ENCODE results near the gene SLCO3A1.

Gene SLCO3A1

GRCh38 chr15:91916051-91916450 is 62.5 kb downstream of the SLCO3A1 start:
- no peak for DNase-seq

DNA sequence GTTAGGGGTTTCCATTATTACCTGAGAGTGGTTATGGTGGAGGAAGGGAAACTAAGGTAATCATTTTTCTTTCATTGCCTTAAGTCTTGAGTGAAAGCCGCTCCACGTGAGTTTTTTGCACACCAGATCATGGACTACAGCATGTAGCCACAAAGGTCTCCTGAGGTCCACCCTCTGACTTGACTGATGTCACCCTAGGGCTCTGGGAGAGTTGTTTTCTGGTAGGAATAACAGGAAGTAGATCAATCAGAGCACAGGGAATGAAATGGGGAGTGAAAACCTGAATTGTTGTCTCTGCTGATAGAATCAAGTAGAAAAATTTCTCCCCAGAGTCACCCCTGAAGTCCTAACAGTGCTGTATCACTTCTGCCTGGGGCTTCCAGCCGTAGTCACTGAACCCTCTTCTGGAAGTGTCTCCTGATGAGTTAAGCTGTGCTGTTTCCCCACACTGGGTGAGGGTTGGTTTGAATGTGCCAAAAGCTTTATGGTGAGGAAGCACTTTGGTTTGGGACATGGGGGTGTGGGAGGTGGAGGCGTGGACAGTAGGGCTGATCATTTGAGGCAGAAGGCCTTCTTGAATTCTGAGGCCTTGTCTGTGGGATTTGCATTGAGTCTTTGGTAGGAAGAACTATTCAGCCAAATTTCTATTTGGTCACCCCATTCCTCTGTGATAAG is 64.3 kb downstream of the SLCO3A1 start:
- DNase-seq: no peak

- no peak for DNase-seq
Measured at GRCh38 chr15:91919014-91919534, 65.6 kb downstream of the SLCO3A1 start.

GRCh38 chr15:91921188-91921842 is 67.8 kb downstream of the SLCO3A1 start:
- no peak for DNase-seq

DNA sequence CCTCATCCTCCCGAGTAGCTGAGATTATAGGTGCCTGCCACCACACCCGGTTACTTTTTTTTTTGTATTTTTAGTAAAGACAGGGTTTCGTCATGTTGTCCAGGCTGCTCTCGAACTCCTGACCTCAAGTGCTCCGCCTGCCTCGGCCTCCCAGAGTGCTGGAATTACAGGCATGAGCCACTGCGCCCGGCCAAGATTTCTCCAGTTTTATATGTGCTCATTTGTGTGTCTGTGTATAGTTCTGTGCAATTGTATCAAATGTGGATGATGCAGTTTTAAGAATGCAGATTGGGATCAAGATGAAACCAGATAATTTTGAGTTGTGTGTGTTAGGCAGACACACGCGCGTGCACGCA is 68.3 kb downstream of the SLCO3A1 start:
- DNase-seq: no peak

GRCh38 chr15:91922646-91923547 is 69.4 kb downstream of the SLCO3A1 start:
- no peak for DNase-seq

DNA sequence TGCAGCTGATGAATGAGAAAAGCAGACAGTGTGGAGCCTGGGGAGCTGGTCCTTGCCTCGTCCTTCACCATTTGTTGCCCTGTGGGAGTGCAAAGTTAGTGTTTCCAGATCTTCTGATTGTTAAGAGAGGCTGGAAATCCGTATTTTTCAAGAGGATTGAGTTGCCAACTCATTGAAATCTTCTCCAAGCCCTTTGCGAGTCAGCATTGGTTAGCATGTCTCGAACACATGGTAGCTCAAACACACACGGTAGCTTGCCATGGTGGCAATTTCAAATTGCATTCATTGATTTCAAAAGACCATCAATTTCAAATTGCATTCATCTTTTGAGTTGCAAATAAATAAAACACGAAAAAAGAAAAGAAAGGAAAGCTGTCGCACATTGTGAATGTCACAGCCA is 70.7 kb downstream of the SLCO3A1 start:
- DNase-seq: no peak

- no peak for DNase-seq
Measured at GRCh38 chr15:91924837-91925495, 71.5 kb downstream of the SLCO3A1 start.

GRCh38 chr15:91925794-91926193 is 72.3 kb downstream of the SLCO3A1 start:
- no peak for DNase-seq

DNA sequence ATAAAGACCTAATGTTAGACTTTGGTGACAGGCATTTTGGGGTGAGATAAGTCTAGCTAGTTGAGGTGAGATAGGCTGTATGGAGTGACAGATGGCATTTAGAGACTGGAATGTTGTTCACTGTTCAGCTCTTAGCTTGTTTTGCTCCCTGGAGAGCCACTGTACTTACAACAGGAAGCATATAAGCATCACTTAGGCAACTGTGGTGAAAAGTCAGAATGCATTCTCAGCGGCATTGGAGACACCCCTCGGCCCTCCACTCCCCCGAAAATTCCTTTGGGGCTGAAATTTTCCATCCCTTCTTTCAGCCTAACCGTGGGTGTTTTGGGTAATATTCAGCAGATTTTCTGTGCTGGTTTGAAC is 73.4 kb downstream of the SLCO3A1 start:
- no peak for DNase-seq

- no peak for DNase-seq
Measured at GRCh38 chr15:91927585-91927984, 74.1 kb downstream of the SLCO3A1 start.

GRCh38 chr15:91928675-91929074 is 75.2 kb downstream of the SLCO3A1 start:
- DNase-seq: no peak

DNA sequence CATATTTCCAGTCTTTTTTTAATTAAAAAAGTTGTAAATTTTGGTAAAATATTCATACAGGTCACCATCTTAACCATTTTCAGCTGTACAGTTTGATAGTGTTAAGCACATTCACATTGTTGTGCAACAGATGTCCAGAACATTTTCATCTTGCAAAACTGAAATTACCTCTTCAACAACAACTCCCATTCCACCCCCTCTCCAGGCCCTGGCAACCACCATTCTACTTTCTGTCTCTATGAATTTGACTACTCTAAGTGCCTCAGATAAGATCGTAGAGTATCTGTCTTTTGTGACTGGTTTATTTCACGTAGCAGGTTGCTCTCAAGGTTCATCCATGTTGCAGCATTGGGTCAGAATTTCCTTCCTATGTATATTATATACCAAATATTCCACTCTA is 76.0 kb downstream of the SLCO3A1 start:
- no peak for DNase-seq

DNA sequence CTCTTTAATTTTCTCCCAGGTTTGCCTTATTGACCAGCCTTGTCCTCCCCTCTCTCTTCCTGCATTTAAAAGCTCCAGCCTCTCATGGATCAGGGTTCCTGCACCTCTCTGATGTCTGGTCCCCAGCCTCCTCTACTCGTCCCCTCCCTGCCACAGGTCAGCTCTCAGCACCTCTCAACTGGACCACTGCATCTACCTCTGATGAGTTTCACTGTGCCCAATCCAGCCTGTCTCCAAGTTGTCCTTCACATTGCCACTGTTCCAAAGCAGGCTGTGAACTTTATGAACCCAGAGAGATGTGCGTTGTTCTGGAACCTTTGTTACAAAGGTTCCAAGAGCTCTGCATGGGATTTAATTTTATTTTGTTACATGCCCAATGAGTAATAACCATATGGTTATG is 76.6 kb downstream of the SLCO3A1 start:
- DNase-seq: no peak

DNA sequence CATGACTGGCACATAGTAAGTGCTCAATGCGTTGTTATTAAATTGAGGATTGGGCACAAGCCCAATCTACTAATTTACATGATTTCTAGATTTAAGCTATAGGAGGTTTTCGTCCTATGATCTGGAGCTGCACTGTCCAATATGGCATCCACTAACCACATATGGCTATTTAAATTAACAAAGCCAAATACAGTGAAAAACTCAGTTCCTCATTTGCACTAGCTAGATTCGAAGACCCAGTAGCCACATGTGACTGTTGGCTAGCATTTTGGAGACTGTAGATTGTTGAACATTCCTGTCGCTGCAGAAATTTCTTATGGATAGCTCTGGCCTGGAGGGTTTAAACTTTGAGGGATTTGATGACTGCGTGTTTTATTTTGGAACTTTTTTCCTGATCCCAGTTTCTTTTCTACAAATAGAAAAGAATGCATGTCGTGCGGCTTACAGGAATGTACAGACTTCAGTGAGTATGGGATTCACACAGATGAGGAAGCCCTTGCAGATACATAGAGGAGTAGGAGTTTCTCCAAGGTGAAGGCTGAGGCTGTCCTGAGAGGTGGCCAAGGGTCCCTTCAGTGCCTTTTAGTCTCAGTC is 82.8 kb downstream of the SLCO3A1 start:
- no peak for DNase-seq

GRCh38 chr15:91936927-91937326 is 83.4 kb downstream of the SLCO3A1 start:
- DNase-seq: no peak

DNA sequence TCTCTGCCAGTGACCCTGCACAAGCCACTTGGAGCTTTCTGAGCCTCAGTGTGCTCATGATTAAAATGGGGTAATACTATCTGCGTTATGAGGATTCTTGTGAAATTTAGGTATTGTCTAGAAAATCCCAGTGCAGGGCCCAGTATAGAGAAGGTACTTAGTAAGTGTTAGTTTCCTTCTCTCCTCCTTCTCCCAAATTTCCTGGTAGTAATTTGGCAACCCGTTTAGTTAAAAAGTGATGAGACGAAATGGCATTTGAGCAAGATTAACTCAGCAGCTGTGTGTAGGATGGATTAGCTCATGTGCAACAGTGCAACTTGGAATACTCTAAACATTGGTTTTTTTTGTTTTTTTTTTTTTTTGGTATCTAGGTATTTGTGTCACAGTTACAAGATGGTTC is 84.6 kb downstream of the SLCO3A1 start:
- no peak for DNase-seq

DNA sequence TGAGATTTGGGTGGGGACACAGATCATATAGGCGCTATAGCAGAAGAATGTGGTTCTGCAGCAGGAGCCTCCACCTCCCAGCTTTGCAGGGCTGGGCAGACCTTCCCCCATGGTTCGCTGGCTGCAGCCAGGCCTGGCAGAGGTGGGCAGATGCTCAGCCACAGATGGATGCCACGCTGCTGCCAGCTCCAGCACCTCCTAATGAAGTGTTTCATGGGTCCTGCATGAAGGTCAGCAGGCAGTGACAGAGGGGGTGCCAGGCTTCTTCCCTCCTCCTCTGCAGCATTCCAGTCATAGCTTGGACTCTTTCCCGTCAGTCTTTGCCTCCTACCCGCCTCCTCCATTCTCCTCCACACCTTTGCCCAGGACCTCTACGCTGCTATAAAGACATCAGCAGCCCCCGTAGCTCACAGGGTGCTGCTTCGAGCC is 85.9 kb downstream of the SLCO3A1 start:
- no peak for DNase-seq

GRCh38 chr15:91940496-91941381 is 87.2 kb downstream of the SLCO3A1 start:
- no peak for DNase-seq

- DNase-seq: no peak
Measured at GRCh38 chr15:91941871-91942658, 88.6 kb downstream of the SLCO3A1 start.
